Activated T-cell treated with anti-CD3 and anti-CD28 coated beads for 4 hours (primary cell): ENCODE results near the gene RHBDL2.
"Not testable (repeated sequence)": the region's sequence is repeated elsewhere in the genome, so short reads cannot be mapped to it uniquely, and the experiment has no call there.

Source experiments
- DNase-seq: peaks from one replicate; pipeline ENCODE4 v3.0.0-alpha.2; 2020

The RHBDL2 gene

DNA sequence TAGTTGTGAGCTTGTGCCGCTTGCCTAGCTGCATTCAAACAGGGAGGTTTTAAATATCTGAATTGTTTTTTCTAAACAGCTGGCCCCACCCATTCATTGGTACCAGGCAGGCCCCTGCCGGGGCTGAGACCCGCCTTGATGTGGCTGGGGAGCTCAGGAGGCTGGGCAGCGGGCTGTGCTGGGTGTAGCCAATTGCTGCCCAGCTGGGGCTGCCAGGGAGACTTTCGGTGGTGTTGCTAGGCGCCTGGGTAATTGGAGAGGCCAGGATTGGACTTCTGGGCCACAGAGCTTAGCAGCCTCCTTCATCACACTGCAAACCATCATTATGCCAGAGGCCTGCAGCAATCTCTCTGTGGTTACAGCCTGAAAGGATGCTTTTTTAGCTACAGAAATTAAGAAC lies 12.2 kb downstream of the RHBDL2 start:
- no peak for DNase-seq

DNA sequence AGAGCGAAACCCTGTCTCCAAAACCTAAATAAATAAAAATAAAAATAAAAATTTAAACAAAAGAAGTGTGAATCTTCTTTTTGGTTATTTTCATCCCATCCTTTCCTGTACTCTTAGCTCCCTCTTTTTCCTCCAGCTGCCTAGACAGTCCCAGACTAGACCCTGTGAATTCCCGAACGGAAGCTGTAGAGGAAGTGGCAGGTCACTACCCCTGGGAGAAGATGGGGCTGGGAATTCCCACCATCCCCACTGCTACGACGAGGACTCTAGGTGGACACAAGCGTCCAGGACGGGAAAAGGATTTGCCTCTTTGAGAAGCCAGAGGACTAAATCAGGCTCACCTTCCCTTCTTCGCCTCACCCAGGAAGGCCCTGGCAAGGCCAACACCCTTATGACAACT lies 12.6 kb downstream of the RHBDL2 start:
- no peak for DNase-seq

DNA sequence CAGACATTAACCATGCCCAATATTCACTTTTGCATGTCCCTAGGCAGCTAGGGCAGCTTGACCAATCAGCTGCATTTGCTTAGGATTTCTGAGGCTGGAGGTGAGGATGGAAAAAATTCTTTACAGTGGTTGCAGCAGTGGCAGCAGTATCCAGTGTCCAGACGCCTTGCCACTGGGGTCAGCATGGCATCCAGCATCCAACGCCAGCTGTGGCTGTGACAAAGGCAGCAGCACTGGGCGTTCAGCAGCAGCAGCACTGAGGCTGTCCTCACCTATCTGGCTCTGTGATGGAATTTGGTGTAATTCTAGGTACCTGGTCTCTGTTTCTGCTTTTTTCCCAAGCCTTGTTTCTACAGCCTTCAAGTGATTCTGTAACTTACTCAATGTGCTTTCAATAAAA lies 15.5 kb downstream of the RHBDL2 start:
- DNase-seq: no peak

DNA sequence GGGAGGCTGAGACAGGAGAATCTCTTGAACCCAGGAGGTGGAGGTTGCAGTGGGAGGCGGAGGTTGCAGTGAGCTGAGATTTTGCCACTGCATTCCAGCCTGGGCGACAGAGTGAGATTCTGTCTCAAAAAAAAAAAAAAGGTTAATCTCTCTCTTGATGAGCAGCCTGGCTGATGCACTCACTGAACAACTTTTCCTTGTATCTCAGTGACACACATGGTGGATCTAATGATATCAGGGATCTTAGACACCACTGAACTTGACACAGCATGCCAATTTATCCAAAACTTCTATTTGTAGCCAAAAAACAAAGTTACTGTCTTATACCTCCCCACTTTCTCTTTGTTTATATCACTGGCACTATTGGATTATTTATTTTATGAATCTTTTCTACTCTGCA lies 16.2 kb downstream of the RHBDL2 start:
- DNase-seq: no peak

DNA sequence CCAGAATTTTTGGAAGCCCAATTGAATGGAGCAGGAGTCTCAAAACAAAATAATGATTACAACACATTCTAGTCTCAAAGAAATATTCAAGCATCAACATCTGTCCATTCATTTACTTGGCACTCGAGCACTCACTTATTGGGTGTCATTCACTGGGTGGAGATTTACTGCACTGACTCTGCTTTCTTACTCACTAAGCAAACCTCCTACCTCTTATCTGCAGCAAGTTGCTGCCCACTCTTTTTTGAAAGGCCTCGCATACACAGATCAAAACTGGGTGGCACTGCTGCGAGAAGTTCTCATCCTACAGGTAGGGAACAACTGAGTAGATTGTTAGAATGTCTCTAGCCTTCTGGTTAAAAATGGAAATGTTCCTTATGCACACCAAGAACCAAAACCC lies 18.0 kb downstream of the RHBDL2 start:
- no peak for DNase-seq

DNA sequence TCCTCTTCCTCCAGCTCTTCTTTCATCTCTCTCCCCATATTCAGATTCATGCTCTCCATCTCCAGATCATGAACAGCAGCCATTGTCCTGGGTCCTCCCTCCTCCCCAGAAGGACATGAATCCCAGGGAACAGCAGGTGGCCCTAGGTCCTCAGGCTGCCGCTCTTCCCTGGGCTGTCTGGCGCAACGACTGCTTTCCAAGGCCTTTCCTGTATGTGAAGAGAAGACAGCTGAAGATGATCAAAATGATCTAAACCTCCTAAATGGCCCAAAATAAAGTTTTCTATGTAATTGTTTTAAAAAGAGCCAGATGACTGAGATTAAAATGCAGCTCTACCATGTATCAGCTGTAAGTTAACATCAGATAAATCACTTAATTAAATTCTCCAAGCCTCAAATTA lies 22.5 kb downstream of the RHBDL2 start:
- no peak for DNase-seq

DNA sequence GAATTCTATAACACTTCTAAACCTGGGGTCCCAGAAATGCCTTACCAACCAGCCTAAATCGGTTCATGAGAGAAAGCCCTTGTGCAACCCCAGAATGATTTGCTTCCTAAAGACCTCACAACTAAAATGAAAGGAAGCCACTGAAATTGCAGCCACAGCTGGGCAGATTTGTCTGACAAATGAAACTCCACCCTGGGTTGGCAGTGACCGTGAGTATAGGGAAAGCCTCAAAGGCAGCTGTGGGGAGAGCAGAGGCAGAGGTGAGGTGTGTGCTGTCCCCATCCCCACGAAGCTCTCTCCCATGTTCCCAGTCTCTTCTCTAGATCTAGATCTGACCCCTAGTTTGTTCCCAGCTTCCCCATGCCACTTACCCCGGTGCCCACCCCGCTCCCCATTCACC lies 23.1 kb downstream of the RHBDL2 start:
- no peak for DNase-seq

DNA sequence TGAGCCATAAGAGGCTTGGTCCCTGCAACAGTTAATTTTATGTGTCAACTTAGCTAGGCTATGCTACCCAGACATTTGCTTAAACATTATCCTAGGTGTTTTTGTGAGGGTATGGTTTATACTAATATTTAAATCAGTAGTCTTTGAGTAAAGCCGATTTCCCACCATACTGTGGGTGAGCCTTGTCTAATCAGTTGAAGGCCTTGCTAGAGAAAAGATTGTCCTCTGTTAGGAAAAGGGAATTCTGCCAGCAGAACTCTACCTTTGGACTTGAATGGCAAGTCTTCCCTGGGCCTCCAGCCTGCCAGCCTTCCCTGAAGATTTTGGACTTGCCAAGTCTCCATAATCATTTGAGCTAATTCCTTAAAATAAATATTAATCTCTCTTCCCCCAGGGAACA lies 23.9 kb downstream of the RHBDL2 start:
- DNase-seq: no peak

DNA sequence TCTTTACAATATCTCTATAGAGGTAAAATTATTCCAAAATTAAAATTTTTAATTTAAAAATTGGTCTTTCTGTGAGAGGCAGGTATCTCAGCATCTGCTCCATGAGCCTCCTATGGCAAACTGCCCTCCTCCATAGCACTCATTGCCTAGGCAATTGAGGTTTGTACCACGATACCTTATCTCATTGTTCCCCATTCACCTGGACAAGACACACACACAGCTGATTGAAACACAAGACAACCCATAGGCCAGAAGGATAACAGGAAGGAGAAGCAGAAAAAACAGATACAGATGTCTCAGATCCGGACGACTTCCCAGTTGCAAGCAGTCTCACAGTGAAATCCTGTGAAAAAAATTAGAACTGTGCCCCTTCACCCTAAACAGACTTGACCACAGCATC lies 24.3 kb downstream of the RHBDL2 start:
- no peak for DNase-seq

DNA sequence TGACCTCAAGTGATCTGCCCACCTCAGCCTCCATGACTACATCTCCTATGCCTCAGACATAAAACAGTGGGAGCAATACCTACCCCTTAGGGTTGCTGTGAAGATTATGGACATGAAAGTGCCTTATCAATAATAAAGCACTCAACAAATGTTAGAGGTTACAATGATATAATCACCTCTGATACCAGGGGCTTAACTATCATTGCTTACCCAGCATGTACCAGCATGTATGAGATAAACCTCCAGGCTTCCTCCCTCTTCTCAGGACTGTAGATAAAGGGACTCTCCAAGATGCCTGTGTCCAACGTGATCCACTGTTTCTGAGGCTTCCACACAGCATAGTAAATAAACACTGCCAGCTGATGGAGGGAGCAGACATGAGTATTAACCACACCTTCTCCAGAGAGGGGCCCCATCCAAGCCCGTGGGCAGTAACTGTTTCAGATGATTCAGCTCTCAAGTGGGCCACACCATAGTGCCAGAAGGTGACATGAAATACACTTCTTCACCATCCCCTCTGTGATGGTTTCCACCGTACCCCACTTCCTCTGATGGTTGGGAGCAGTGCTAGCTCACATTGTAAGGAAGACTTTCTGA lies 26.2 kb downstream of the RHBDL2 start:
- no peak for DNase-seq

DNA sequence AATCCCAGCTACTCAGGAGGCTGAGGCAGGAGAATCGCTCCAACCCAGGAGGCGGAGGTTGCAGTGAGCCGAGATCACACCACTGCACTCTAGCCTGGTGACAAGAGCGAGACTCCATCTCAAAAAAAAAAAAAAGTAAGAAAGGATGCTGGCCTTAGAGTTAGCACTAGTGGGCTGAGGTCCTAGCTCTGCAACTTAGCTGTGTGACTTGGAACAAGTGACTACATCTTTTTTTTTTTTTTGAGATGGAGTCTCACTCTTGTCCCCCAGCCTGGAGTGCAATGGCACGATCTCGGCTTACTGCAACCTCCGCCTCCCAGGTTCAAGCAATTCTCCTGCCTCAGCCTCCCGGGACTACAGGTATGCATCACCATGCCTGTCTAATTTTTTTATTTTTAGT lies 26.7 kb downstream of the RHBDL2 start:
- not testable (repeated sequence) for DNase-seq

DNA sequence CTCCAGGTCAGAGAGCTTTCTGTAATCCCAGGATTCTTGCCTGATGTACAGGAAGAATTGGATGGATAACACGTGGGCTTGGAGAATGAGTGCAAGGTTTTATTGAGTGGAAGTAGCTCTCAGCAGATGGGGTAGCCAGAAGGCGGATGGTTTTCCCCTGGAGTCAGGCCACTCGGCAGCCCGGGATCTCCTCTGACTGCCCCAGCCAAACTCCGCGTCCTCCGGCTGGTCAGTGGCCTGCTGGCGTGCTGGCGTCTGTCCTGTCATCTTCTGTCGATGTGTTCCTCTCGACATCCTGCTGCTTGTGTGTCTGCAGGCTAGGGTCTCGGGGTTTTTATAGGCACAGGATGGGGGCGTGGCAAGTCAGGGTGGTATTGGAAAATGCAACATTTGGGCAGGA lies 32.8 kb downstream of the RHBDL2 start:
- no peak for DNase-seq

DNA sequence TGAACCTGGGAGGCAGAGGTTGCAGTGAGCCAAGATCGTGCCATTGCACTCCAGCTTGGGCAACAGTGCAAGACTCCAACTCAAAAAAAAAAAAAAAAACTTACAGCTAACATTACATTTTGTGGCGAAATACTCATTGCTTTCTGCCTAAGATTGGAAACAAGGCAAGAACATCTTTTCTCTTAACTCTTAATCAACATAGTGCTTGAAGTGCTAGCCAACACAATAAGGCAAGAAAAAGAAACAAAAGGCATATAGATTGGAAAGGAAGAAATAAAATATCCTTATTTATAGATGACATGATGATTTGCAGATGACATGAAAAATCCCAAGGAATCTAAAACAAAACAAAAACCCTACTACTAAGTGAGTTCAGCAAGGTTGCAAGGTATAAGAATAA lies 35.6 kb downstream of the RHBDL2 start:
- DNase-seq: no peak

DNA sequence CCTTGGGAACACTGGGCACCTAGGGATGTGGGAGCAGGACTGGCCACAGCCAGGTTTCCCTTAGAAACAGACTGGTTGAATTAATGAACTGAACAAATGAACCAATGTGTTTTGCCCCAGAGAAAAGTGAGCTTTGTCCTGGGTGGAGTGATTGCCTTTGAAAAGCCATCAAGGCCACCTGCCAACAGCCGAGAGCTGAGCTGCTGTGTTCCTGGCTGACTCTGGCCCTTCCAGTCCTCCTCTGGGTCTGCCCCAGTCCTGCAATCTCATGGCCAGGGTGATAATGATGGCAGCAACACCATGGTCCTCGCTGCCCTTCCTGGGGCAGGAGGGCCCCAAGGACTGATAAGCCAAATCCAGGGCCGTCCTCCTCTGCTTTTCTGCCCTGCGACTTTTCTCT lies 42.1 kb downstream of the RHBDL2 start:
- DNase-seq: no peak

DNA sequence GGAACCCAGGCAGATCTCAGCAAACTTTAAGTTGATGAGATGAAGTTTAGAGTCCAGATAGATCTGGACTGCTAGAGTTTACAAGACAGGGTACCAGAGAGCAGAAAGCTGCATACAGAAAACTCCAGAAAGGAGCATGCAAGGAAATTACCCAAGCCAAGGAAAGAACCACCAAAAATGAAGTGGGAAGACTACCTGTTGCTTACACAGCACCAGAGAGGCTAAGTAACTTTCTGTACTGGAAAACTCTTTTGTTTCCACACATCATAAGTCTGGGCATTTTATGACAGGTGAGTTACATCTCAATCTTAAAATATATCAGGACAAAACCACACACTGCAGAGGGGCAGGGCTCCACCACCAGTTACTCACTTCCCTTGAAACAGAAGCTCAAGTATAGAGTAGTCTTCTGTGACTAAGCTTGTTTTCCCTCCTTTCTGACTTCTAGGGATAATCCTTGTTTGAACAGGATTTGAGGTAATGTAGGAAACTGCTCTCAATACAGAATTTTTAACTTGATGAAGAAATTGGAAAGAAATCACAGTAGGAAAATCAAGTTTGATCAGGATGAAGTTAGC lies 42.9 kb downstream of the RHBDL2 start:
- no peak for DNase-seq

DNA sequence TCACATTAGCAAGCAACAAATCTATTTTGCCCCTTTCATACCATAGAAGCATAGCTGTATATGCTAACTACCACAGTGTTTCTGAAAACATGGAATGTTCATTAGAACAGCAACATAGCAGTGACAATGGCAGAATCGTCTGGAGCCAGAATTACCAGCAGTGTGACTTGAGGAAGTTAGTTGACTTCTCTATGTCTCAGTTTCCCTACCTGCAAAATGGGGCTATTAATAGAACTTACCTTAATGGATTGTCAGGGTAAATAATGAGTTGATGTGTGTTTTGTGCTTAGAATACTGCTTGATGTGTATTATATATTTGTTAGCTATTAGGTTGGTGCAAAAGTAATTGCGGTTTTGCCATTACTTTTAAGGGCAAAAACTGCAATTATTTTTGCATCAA lies 45.5 kb downstream of the RHBDL2 start:
- no peak for DNase-seq

DNA sequence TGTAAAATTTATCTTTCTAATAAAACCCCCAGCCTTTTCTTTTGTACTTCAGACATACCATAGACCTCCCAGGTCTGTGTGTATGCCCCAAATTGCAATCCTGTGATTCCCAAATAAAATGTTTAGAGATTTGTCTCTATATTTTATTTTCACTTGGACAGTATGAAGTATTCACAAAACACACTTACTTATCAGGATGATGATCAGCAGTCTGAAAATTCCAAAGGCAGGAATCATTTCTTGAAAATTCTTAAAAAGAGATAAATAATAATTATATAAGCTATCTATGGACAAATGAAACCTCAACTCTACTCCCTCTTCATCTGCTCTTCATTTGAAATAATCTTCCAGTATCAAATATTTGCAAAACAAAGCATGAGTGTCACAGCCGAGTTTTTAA lies 48.7 kb downstream of the RHBDL2 start:
- DNase-seq: no peak

DNA sequence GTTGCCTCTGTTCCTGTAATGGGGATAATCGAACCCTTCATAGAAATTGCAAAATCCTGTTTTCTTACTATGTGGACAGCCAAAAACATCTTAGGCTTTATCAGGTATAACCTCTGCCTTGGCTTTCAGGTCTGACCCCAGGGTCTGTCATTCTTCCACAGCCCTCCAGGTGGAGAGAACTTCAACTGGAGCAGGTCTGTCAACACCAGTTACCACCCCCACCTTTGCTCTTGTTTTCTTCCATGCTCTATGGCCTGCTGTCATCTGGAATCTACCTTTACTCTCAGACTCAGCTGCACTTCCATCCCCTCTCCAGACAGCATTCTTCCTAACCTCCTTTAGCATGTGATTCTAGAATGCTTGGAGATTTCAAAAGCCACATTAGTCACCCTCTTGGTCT lies 49.9 kb downstream of the RHBDL2 start:
- DNase-seq: no peak

DNA sequence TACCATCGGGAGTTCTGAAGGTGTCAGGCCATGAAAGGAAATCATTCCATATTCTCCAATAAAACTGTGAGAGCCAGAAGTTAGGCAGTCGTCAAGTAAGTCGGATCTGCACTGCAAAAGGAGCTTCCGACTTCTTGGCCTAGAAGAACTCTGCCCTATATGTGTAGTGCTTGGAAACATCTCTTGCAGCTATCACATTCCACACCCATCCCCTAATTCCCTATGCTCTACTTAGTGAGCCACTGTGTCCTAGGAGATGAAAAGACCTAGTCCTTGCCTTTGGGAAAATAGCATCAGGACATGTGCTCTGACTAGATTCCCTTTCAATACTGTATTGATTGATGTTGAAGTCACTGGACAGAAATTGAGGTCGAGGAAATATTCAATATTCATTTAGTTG lies 52.0 kb downstream of the RHBDL2 start:
- no peak for DNase-seq

DNA sequence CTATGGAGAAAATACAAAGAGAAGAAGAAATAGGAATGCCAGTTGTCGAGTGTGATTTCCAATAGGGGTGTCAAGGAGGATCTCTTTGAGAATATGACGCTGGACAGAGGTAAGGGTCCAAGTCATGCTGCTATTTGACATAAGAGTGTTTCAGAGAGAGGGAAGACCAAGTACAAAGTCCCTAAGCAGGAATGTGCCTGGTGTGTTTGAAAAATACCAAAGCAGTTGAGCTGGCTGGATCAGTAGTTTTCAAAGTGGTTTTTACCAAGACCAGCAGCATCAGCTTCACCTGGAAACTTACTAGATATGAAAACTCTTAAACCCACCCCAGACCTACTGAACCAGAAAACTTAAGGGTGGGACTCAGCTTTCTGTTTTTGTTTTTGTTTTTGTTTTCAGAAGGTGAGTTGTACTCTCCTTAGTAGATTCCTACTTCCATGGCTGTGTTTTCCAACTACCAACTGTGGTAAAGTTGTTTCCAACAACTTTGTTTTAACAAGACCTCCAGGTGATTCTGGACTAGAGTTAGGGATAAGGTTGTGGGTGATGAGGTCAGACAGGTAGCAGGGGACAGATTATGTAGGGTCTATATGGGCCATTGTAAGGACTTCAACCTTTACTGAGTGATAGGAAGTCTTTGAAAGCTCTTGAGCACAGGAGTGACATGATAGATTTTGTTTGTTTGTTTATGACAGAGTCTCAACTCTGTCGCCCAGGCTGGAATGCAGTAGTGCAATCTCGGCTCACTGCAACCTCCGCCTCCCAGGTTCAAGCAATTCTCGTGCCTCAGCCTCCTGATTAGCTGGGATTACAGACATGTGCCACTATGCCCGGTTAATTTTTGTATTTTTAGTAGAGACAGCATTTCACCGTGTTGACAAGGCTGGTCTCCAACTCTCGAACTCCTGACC lies 53.0 kb downstream of the RHBDL2 start:
- no peak for DNase-seq

DNA sequence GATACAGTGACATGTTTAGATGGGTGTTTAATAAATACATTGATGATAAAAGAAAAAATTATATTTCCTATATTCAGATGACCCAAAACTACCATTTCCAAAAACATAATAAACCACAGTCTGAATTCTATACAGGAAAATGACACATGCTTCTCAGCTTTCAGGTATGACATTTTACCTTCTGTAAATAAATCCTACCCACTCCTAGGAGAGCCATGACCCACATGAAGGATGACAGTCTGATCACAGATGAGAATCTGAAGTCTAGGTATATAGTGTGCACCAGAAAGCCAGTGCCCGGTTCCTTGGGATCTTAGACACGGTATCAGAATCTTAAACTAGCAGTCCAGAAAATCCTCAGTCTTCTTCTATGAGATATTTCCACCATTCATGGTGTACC lies 56.5 kb downstream of the RHBDL2 start:
- no peak for DNase-seq

DNA sequence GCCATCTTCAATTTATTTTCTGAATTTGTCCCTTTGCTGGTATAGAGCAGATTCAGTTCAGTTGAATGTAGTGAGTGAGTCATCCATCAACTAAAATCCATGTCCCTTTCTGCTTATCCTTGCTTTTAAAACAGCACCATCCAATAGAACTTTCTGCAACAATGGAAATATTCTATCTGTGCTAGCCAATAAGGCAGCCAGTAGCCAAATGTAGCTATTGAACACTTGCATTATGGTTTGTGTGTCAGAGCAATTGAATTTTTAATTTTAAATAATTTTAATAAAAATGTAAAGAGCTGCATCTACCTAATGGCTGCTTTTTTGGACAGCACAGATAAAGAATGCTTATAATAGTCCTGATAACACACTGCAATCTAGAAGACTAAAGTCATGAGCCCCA lies 60.1 kb downstream of the RHBDL2 start, which contains the start of gene GJA9:
Gene GJA9 (minus strand): TSS at position 101 of the 400 bp plus-strand sequence. CDS start 5,489 bp downstream, outside the sequence.
- DNase-seq: no peak

DNA sequence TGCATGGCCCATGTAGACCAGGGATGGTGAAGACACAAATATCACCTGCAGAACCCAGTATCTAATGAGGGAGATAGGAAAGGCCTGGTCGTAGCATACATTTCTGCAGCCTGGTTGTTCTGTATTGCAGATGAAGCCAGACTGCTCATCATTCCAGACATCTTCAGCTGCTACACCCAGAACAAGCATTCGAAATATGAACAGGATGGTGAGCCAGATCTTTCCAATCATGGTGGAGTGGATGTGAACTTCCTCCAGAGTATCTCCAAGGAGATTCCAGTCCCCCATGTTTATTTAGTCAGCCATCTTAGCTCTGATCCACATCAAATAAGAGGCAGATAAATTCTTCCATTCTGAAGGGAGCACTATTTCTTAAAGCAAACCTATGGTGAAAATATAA lies 65.8 kb downstream of the RHBDL2 start:
- DNase-seq: no peak
